ENCODE results near the gene ACVRL1.

ACVRL1 gene

DNA sequence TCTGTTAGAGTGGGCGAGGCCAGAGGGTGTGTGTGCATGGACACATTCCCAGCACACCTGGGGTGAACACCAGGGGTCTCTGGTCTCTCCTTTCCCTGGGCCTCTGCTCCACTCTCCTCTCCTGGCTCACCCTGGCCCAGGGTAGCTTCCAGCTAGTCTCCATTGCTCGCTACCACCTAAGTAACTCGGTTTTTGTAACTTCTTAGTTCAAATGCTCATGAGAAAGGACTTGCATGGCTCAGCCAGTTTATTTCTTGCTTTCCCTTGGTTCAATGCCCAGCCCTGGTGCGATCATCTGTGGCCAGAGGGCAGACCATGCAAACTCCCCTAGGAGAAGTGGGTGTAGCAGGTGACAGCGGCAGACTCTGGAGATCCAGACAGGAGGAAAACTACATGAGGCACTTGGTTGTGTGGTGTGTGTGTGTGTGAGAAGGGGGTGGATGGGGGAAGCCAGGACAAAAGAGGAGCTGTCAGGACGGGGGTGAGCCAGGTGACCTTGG lies 35.2 kb downstream of the ACVRL1 start:
- no peak for DNase-seq (ENCODE audit: low read depth)

GRCh38 chr12:51943346-51943745 lies 36.0 kb downstream of the ACVRL1 start:
- DNase-seq (ENCODE audit: low read depth): no peak

GRCh38 chr12:51944608-51945233 lies 37.4 kb downstream of the ACVRL1 start:
- no peak for DNase-seq (ENCODE audit: low read depth)

- DNase-seq (ENCODE audit: low read depth): no peak
Measured at GRCh38 chr12:51947246-51947996, 40.1 kb downstream of the ACVRL1 start.

GRCh38 chr12:51948066-51948465 lies 40.8 kb downstream of the ACVRL1 start:
- no peak for DNase-seq (ENCODE audit: low read depth)

DNA sequence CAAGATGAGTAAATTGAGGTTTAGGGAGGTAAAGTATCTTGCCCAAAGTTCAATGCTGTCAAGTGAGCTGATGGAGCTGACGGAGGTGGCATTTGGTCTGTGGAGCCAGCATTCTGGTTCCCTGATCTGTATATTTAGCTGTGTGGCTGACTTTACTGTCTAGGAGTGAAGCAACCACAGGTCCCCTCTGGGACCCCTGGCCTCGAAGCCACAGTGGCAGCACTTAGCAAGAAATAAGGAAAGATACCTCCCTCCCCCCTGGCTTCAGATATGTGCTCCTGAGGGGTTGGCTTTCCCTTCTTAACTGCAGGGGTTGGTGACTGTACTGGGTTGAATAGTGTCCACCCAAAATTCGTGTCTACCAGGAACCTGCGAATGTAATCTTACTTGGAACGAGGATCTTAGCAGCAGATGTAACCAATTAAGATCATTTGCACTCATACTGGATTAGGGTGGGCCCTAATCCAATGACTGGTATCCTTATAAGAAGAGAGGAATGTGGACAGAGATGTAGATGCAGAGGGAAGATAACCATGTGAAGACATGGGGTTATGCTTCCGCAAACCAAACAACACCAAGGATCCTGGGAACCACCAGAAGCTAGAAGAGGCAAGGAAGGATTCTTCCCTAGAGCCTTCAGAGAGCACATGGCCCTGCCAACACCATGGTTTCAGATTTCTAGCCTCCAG lies 42.2 kb downstream of the ACVRL1 start:
- DNase-seq (ENCODE audit: low read depth): no peak

DNA sequence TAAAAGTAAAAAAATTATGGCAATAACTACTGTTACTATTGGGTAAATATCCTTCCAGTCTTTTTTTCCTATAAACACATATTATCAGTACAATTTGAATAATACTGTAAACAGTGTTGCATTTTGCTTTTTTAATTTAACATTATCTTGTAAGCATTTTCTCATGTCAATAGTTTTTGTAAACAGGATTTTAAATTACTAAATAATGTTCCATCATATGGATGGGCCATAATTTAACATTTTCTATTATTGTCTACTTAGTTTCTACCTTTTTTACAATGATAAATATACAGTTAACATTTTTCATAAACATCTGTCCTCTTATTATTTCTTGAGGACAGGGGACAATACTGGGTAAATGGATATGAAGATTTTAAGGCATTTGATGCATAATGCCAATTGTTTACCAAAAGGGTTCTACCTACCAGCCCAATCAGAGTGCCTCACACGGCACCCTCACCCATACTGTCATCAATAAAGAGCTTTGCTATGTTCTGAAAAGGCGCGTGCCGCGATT lies 43.4 kb downstream of the ACVRL1 start:
- DNase-seq (ENCODE audit: low read depth): no peak

- peak; percentile 85 for DNase-seq (ENCODE audit: low read depth)
Measured at GRCh38 chr12:51951199-51951842, 44.0 kb downstream of the ACVRL1 start, which contains the start of gene ACVR1B. Gene ACVR1B, plus strand, starts transcription at chr12:51951699. Its CDS starts 45 bp downstream, at chr12:51951744.

- DNase-seq (ENCODE audit: low read depth): no peak
Measured at GRCh38 chr12:51951843-51952722, 44.8 kb downstream of the ACVRL1 start.

GRCh38 chr12:51953089-51953488 lies 45.8 kb downstream of the ACVRL1 start:
- DNase-seq (ENCODE audit: low read depth): no peak

- no peak for DNase-seq (ENCODE audit: low read depth)
Measured at GRCh38 chr12:51953864-51954263, 46.6 kb downstream of the ACVRL1 start.

DNA sequence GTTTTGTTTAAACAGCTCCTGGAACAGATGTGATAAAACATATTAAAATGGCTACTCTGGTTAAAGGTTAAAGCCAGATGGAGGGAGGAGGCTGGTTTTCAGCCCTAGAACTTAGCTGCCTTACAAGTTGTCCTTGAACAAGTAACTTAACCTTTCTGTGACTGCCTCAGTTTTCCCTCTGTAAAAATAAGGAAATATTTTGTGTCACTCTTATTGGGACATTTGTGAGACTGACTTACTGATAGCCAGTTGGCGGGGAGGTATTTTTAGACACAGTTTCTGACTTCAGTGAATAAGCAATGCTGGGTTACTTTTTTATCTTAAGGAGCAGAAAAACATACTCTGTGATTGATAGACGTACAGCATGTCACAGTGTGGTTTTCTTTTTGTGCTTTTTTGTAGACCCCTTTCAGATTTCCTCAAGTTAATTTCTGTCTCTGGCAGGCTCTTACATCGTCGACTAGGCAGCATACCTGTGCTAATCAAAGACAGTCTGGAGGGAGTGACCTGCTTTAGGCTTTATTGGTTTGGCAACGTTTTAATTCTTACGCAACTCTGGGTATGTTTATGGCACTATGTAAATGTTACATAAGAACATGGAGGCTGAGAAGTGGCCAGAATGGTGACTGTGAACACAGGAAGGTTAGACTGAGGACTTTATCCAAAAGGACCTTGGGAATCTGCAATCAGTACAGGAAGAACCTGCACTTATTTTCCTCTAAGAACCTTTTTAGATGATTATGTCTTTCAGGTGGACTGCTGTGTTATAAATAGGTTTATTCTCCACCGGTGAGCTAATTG lies 47.5 kb downstream of the ACVRL1 start:
- no peak for DNase-seq (ENCODE audit: low read depth)

GRCh38 chr12:51955702-51956101 lies 48.4 kb downstream of the ACVRL1 start:
- DNase-seq (ENCODE audit: low read depth): no peak

GRCh38 chr12:51958542-51958941 lies 51.2 kb downstream of the ACVRL1 start:
- DNase-seq (ENCODE audit: low read depth): no peak

DNA sequence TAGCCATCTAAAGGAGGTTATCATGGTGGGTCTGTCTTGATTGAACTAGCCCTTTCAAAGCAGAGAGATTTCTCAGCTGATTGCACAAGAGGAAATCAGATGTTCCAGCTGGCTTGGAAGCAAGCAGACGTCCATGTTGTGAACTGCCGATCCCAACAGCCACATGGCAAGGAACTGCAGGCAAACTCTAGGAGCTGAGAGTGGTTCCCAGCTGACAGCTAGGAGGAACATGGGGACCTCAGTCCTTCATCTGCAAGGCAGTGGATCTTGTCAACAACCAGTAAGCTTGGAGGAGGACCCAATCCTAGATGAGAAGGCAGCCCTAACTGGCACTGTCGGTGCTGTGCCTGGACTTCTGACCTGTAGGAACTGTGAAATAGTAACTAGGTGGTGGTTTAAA lies 51.9 kb downstream of the ACVRL1 start:
- no peak for DNase-seq (ENCODE audit: low read depth)

DNA sequence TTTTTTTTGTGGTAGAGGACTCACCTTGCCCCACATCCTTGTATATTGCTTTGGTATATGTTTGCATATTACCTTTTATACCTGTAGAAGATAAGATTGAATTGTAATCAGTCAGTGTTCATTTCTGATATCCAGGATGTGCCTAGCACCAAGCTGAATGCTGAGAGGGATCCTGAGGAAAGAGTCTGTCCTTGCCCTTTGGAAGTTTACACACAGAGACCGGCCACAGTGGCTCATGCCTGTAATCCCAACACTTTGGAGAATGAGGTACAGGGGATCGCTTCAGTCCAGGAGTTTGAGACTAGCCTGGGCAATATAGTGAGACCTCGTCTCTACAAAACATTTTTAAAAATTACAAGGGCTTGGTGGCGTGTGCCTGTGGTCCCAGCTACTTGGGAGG lies 52.6 kb downstream of the ACVRL1 start:
- DNase-seq (ENCODE audit: low read depth): no peak

GRCh38 chr12:51960488-51960887 lies 53.2 kb downstream of the ACVRL1 start:
- DNase-seq (ENCODE audit: low read depth): no peak

DNA sequence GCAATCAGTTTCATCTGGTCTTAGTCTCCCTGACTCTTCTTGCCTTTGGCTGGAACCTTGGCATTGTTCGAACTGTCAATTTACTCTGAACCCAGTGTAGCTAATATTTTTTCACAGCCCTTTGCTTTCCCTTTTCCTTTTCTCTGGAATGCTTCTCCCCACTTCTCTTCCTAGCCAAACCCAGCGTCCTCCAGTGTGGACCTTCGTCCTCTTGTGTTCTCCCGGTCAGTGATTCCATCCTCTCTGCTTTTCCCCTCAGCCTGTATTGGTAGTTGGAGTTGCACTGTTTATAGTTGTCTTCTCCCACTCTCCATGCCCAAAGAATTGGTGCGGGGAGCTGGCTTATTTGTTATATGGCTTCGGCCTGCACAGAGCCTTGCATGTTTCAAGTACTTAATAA lies 53.6 kb downstream of the ACVRL1 start:
- no peak for DNase-seq (ENCODE audit: low read depth)

DNA sequence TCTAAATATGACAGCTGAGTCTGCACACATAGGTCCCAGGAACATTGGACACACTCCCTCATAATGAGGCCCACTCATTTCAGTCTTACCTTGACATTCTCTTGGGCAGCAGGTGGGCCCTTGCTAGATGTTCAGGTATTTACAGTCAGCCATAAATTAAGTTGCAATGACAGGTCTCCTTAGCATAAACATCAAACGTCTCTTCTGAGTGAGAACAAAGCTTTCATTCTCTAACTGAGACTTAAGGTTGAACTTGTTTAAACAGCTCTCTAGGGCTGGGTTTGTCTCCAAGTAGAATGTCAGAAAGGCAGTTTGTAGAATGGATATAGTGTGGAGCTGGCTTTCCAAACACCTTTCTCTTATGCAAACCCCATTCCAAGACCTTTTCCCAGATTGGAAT lies 54.5 kb downstream of the ACVRL1 start:
- DNase-seq (ENCODE audit: low read depth): no peak

GRCh38 chr12:51962737-51963136 lies 55.4 kb downstream of the ACVRL1 start:
- no peak for DNase-seq (ENCODE audit: low read depth)
